ENCODE data around the gene ALG6. TPM values are rescaled to one million over a fixed set of nuclear protein-coding genes. Genes with fewer than 3 reads are reported as not detected.
"Not testable (repeated sequence)": the region's sequence is repeated elsewhere in the genome, so short reads cannot be mapped to it uniquely, and the experiment has no call there.

ALG6 gene
- total RNA-seq, 1 experiment from 2014 or later, result 37.1 TPM

DNA sequence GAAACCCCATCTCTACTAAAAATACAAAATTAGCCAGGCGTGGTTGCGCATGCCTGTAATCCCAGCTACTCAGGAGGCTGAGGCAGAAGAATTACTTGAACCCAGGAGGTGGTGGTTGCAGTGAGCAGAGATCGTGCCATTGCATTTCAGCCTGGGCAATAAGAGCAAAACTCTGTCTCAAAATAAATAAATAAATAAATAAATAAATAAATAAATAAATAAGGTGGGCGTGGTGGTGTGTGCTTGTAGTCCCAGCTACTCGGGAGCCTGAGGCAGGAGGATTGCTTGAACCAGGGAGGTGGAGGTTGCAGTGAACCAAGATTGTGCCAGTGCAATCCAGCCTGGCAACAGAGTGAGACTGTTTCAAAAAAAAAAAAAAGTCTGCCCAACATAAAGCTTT, 101.3 kb downstream of the ALG6 start:
- H3K27ac ChIP-seq; DNase-seq; H3K9me3 ChIP-seq (replicated peaks); H3K4me3 ChIP-seq; H3K4me1 ChIP-seq; H3K27me3 ChIP-seq: not testable (repeated sequence)
- H3K36me3 ChIP-seq, result peaks cover 13% of the 10 kb centered on the region

DNA sequence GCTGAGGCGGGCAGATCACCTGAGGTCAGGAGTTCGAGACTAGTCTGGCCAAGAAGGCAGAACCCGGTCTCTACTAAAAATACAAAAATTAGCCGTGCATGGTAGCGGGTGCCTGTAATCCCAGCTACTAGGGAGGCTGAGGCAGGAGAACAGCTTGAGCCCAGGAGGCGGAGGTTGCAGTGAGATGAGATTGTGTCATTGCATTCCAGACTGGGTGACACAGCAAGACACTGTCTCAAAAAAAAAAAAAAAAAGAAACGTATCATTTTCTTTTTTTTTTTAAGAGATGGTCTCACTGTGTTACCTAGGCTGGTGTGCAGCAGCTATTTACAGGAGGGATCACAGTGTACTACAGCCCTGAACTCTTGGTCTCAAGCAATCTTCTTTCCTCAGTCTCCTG, 108.3 kb downstream of the ALG6 start:
- Histone ChIP-seq H3K27ac (no peak overlapping the region), H3K9me3 (replicated peaks) (peaks cover 7% of the 10 kb centered on the region; the same call in 1 of the 2 replicates), H3K36me3 (peaks cover 28% of the 10 kb centered on the region), H3K4me1 (no peaks in the 10 kb centered on the region), H3K27me3 (no peaks in the 10 kb centered on the region), H3K4me3 (no peak overlapping the region)
- no peak for DNase-seq

DNA sequence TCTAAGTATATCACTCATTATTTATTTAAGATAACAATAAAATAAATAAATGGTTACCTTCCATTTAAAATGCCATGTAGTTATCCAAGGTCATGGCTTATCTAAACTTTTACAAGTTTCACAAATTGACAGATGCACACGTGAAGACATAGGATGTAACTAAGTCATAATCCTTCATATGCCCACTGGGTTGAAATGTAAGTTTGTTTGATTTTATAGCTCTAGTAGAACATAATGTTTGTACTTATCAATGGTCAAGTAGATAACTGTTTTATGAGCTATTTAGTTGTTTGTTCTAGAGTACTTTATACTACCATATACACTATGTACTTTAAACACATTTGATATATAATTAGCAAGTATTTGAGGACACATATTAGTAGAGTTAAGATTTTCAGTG, 112.6 kb downstream of the ALG6 start:
- Histone ChIP-seq H3K27ac (no peak overlapping the region), H3K9me3 (replicated peaks) (peaks cover 5% of the 10 kb centered on the region; the same call in 1 of the 2 replicates), H3K27me3 (no peaks in the 10 kb centered on the region), H3K4me3 (no peak overlapping the region), H3K4me1 (no peaks in the 10 kb centered on the region), H3K36me3 (peaks cover 30% of the 10 kb centered on the region)
- no peak for DNase-seq

- no peaks in the 10 kb centered on the region for H3K9me3 ChIP-seq (replicated peaks)
- H3K4me1 ChIP-seq, result no peaks in the 10 kb centered on the region
- H3K27me3 ChIP-seq, result no peaks in the 10 kb centered on the region
- H3K4me3 ChIP-seq, result no peak overlapping the region
- DNase-seq, result no peak
- H3K27ac ChIP-seq, result no peak overlapping the region
- peaks cover 22% of the 10 kb centered on the region for H3K36me3 ChIP-seq
Observed at GRCh38 chr1:63486629-63487028, 119.2 kb downstream of the ALG6 start.

DNA sequence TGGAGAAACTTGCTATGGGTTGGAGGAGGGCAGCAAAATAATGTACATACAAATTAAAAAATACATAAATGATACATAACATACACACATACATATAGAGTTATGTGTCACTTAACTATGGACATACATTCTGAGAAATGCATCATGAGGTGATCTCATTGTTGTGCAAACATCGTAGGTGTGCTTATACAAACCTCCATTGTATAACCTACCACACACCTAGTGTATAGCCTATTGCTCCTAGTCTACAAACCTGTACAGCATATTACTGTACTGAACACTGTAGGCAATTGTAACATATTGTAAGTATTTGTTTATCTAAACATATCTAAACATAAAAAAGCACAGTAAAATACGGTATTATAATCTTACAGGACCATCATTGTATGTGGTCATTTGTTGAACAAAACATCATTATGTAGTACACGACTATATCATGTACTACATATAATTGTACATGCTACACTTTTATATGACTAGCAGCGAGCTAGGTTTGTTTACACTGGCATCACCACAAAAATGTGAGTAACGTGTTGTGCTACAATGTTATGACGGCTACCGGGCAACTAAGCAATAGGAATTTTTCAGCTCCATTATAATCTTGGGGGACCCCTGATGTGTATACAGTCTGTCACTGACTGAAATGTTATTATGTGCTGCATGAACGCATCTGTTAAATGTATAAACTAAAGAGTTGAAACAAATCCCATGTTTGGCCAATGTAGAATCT, 120.1 kb downstream of the ALG6 start:
- H3K27ac ChIP-seq, result no peak overlapping the region
- no peaks in the 10 kb centered on the region for H3K4me1 ChIP-seq
- no peak overlapping the region for H3K4me3 ChIP-seq
- no peaks in the 10 kb centered on the region for H3K9me3 ChIP-seq (replicated peaks)
- H3K36me3 ChIP-seq, result peaks cover 22% of the 10 kb centered on the region
- no peak for DNase-seq
- H3K27me3 ChIP-seq, result no peaks in the 10 kb centered on the region

Other genes with a start within 250 kb of the ALG6 start
- gene FOXD3, start 45.1 kb upstream of the ALG6 start, total RNA-seq (2014; rRNA removed; shearing (Covaris generic)), result 0.18 and 0.55 TPM in 2 replicates
- 115 and 149 TPM in 2 replicates for gene ITGB3BP, start 155.6 kb downstream of the ALG6 start, total RNA-seq (2014; rRNA removed; shearing (Covaris generic))
- 12.1 and 15.5 TPM in 2 replicates for gene EFCAB7, start 155.9 kb downstream of the ALG6 start, total RNA-seq (2014; rRNA removed; shearing (Covaris generic))
- gene PGM1, start 225.8 kb downstream of the ALG6 start, total RNA-seq (2014; rRNA removed; shearing (Covaris generic)), result 91.1 and 97.1 TPM in 2 replicates